HG03159 (cell line): ENCODE results near the gene FNDC11.

Experiments used
- ATAC-seq: cut with Tn5 transposase; IDR thresholded peaks from one replicate; pipeline ENCODE4 v1.9.1; 2021; ENCODE audit warnings: mild to moderate bottlenecking, moderate library complexity; ENCODE audit not compliant: unreplicated experiment

The FNDC11 gene

DNA sequence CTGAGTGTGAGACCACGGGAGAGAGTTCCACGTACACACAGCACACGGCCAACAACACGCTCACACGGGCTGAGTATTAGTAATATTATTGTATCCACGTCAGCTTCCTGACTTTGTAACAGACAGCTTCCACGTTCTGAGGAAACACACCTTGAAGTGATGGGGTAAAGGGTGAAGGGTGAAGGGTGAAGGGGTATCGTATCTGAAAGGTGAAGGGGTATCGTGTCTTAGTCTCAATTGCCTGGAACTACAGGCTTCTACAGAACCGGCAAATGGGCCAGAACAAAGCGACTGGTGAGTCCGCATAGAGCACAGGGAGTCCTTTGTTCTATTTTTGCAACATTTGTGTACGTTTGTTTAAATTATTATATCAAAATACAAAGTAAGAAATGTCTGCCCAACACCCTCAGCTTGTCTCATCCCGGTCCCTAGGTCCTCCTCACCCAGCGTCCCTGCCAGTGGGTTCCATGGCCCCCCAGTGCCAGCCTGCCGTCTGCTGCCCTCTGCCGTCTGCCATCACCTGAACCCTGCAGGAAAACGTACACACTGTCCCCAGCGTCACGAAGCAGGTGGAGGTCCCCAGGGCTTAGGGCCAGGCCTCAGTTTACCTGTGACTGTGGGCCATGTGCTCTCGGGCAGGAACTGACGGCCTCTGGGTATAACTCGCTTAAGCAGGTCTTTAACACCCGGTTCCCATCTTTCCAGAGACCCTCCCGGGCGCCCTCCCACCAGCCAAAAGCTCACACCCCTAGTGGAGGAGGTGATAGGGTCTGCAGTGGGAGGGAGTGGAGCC lies 24.5 kb downstream of the FNDC11 start:
- ATAC-seq: no peak

DNA sequence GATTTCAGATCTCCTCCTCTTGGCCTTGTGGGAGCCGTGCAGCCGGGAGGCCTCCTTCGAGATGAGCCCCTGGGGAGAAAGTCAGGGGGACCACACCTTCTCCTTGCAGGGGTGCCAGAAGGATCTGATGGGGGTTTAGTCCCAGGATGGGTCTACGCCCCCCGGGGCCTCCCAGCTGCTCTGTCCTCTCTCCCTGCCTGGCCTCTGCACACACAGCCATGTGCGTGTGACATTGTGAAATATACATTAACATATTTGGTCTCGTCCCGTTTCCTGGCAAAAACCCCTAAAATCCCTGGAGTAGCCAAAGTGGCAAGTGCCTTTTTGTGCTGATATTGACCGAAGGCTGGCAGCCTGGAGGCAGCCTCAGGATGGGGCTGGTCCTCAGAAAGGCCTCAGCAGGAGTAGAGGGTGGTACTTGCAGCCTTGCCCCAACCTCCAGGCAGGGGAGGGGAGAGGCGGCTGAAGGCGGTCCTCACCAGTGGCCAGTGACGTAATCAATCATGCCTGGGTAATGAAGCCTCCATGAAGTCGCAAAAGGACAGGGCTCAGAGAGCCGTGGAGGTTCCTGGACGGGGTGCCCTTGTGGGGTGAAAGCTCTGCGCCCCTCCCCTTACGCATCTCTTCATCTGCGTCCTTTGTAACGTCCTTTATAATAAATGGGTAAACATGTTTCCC lies 25.2 kb downstream of the FNDC11 start:
- no peak for ATAC-seq

DNA sequence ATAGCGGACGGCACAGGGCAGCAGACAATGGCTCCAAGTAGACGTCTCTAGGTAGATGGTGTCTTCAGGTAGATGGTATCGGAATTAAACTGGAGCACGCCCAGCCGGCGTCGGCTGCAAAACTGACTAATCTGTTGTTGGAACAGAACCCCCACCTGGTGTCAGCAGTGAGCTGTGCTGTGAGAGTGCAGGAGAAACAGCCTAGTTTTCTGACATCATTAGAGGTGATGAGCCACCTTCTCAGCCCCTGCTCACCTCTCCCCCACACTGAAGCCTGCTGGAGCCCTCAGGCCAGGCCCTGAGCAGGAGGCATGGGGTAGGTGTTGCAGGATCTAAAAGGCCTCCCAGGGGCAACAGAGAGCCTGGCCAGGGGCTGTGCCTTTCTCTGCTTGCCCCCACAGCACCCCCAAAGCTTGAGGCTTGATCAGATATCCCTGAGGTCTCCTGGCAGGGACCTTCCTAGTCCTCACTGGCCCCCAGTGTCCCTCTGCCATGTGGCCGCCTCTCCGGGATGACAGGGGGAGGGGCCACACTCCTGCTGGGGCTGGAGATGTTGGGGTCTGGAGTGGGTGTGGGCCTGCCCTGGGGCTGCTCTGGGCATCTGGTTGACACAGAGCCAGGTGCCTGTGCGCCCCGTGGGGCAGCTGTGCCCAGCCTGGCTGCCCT lies 27.0 kb downstream of the FNDC11 start:
- ATAC-seq: no peak

DNA sequence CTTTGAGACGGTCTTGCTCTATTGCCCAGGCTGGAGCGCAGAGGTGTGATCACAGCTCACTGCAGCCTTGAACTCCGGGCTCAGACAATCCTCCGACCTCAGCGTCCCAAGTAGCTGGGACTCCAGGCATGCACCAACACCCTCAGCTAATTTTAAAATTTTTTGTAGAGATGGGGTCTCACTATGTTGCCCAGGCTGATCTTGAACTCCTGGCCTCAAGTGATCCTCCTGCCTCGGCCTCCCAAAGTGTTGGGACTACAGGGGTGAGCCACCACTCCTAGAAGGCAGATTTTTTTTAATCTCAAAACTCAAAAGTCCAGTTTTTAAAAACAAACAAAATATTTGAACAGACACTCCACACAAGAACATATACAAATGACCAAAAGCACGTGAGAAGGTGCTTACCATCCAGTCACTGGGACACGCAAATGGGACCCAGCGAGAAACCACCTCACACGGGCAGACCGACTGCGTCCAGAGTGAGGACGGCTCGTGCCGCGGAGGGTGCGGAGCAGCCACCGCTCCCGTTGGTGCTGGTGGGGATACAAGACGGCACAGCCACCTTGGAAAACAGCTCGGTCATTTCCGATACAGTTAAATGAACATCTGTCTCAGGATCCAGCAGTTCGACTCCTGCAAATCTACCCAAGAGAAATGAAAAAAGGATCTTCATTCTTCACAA lies 28.6 kb downstream of the FNDC11 start:
- no peak for ATAC-seq

DNA sequence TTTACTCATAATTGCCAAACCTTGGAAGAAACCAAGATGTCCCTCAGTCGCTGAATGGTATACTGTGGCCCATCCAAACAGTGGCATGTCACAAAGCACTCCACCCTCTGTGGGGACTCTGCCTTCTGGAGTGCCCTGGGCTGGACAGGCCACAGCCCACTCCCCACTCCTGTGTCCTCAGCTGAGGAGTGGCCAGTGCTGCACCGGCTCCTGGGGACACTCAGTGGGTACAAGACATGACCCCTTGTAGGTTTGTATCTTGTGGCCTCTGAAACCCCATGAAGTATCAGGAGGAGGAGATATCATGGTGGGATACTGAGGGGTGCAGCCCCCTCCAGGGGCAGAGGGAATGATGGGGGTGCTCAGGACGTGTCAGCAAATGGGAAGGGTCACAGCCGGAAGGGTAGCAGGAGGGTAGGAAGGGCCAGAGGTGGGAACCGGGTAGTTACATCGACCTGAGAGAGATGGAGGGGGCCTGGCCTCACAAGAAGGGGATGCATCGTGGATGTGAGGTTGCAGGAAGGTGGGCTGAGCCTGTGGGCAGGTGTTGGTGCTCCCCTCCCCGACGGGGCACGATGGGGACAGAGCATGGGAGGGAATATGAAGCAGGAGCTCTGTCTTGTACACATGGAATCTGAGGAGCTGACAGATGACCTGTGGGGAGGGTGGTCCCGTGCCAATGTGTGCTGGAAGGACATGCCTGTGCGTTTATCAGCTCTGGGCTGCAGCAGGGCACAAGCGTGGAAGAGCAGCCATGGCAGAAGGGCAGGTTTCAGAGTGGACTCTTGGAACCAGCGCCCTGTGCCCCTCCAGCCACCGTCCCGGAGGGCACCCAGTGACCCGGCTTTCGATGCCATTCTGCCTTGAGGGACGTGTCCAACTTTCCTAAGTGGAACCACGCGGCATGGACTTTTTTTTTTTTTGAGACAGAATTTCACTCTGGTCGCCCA lies 31.9 kb downstream of the FNDC11 start:
- ATAC-seq: no peak

DNA sequence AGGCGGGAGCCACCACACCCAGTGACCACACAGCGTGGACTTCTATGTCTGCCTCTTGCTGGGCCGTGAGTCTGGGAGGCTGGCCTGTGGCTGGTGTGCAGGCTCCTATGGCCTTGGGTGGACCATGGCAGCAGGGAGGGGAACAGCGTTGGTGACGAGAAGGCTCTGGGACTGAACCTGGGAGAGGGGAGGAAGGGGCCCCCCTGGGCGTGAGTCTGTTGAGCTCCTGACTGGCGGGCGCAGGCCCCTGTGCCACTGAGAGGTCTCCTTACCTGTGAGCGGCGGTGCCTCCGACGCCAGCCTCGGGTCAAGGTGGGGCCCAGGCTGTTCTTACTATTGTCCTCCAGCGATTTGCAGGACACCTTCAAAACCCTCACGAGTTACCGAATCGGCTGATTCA lies 32.8 kb downstream of the FNDC11 start:
- ATAC-seq: no peak

DNA sequence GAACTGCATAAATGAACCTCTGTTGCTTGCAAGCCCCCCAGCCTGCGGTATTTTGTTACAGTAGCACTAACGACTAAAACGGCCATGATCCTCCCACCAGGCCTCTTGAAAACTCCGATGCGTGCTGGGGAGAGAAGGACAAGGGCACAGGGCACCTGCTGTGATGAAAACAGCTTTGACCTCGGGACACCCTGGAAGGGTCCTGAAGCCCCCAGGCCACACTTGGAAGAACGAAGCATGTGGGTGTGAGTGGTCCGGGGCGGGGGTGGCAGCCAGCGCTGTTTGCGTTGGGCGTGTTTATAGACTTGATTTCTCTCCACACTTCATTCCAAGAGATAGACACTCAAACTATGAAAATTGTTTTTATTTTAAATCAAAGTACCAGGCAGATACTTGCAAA lies 33.3 kb downstream of the FNDC11 start:
- ATAC-seq: no peak

DNA sequence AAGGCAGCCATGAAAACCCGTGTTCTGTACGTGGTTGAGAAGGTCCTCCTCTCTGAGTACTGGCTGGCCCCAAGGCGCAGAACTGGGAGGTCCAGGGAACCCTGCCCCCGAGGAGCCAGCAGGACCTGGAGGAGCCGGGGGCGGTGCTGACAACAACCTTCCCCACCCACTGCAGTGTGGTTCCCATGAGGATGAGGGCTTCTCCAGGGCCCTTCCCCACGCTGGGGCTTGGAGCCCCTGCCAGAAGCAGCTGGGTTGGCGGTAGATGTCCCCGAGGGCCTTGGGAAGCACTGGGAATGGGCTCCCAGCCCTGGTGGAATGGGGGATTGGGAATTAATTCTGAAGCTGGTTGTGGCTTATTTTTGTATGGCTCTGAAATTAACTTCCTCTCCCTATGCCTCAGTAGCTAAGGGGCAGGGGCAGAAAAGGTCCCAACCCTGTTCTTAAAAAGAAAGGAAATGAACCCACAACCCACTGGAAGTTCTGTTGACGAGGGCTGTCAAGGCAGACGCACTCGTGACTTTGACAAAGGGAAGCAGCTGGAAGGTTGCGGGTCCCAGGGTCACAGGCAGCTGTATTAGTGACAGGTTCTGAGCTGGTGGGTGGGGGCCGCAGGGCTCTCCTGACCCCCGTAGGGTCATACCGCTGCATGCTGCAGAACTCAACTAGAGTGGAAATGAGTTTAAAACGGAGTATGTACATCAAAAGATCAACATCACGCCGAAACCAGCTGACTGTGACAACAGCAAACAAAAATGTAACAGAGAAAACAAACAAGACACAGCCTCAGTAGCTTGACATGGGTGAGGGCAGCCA lies 34.0 kb downstream of the FNDC11 start:
- no peak for ATAC-seq

DNA sequence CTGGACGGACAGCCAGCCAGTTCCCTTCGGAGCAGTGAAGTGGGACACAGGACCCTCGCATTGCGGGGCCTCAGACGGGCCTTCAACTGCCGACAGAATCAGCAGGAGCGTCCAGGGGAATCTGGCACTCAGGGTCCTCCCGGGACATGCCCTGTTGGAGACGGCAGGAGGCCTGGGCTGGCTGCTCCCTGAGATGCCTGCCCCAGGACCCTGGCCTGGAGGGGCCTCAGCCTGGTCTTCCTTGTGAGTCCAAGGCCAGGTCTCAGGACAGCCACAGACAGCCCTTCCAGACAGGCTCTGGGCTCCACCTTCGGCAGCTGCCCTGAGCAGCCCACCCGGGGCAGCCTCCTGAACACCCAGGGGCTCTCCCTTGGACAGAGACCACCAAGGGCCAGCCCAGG lies 34.7 kb downstream of the FNDC11 start:
- ATAC-seq: no peak

DNA sequence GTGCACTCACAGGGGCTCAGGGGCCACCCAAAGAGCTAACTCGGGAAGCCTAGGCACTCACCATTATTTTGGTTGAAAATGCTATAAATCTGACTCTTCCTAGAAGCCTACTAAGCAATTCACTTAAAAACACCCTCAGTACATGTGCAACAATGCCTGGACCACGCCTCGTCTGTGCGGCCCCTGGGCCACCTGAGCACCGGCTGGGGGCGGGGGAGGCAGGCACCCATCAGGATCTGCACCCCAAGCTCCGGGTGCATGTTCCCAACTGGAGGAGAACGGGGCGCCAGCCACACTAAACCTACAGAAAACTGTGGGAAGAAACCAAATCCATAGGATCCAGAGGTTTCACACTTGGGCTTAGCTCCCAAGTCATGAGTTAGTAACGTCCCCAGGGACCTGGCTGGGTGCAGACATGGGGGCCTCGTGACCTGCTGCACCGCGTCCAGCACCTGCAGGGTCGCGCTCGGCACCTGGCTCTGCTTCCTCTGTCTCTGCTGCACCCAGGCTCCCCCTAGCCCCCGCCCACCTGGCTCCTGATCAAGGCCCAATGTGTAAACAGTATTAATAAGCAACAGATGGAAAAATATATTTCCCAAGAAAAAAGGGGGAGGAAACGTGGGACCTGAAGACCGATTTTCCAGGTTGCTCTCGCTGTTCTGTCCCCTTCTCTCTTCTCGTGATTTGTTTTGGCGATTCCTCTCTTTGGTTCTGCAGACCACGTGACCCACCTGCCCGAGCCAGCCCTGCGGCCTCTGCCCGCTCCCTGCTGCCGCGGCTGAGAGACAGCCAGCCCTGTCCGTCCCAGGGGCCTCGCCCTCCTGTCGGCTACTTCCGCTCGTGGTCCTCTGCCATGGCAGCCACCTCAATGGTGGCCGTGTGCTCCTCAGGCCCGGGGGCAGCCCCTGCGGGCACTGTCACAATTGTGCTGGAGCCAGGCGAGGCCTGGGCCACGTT lies 35.6 kb downstream of the FNDC11 start:
- ATAC-seq: no peak

DNA sequence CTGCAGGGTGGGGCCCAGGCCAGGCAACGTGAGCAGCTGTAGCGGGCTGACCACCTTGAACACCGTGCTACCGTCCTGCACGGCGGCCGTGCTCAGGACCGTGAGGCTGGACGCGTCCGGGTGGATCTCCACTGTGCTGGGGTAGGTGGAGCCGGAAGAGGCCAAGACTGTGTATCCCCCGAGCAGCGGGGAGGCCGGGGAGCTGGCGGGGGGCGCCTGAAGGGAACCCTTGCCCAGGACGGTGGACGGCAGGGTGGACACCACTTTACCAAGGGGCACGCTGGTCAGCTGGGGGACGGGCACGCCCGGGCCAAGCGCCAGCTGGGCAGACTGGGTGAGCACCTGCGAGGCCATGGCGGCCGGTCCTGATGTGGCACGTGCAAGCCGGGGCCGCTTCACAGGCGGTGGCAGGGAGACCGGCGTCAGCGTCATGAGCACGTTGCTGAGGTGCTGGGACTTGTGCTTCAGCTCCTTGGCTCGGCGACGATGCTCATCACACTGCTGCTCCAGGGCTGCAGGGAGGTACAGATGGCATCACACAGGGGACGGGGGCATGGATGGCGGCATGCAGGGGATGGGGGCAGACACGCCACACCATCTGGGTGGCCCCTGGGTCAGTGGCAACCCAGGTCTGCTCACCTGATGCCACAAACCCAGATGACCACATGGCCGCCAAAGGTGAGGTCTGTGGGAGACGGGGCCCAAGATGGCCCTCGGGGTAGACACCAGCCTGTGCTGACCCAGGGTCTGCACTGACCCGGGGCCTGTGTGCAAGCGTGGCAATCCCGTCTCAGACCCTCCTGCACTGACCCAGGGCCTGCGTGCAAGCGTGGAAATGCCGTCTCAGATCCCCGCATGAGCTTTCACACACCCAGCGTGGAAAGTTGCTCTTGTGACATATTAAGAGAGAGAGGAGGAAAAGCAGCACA lies 36.5 kb downstream of the FNDC11 start:
- no peak for ATAC-seq

DNA sequence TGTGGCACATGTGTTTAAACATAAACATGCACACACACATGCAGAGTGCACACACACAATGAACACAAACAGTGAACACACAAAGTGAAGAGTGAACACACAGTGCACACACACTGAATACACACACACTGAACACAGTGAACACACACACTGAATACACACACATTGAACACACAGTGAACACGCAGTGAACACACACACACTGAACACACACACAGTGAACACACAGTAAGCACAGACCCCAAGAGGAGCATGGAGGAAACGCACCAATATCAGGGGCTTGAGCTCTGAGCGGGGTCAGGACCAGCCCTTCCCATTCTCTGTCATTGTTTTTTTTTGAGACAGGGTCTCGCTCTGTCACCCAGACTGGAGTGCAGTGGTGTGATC lies 37.2 kb downstream of the FNDC11 start:
- no peak for ATAC-seq

DNA sequence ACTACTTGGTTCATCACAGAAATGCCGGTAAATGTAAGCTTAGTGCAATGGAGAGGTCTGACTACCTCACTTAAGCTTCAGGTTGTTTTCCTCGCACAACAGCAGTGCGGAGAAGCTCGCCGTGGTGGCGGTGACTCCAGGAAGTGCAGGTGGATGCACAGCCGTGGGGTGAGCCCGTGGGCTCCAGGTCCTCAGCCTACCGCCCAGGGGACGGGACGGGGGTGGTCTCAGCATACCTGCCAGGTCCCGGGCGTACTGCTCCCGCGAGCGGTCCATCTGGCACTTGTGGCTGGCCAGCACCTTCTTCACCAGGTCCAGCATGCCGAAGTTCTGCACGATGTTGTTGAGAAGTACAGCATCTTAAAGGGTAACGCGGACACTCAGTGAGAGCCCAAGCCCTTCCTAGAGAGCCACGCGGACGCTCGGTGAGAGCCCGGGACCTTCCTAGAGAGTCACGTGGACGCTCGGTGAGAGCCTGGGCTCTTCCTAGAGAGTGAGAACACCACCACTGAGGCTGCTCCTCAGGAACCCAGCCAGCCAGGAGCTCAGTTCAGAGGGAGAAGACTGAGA lies 37.9 kb downstream of the FNDC11 start:
- ATAC-seq: no peak

DNA sequence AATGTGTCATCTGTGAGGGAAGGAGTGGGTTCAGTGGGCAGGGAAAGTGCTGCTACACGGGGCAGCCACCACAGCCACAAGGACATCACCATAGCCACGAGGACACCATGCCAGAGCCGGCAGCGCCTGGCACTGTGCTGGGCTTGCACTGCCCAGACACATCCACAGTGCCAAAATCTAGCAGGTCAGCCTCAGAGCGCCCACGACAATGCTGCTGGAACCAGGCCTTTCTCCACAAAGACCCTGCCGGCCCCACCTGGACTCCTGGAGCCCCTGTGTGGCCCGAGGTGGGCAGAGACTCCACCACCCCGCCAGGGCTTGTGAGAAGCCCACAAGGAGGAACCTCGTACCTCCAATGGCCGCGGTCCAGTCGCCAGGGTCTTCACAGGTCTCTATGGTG lies 38.7 kb downstream of the FNDC11 start:
- ATAC-seq: no peak

DNA sequence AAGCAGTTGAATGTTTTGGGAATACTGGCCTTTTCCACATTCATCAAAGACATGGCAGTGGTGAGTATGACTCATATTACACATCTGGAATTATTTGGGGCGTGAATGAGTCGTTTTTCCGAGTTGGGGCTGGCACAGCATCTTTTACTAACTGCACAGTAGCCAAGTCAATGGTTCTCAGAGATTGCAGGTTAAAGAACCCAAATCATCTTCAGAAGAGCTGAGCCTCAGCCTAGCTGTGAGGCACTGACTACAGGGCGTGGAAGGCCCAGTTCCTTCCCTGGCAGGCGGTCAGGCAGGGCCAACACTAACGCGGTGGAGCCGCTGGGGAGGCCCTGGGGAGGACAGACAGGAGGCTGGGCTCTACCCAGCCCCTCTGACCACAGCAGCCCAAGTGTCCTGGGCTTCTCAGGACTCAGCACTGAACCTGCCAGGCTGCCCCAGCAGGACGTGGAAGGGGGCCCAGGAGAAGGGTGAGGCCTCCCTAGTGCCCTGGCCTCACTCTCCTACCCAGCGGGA lies 40.1 kb downstream of the FNDC11 start:
- ATAC-seq: no peak

DNA sequence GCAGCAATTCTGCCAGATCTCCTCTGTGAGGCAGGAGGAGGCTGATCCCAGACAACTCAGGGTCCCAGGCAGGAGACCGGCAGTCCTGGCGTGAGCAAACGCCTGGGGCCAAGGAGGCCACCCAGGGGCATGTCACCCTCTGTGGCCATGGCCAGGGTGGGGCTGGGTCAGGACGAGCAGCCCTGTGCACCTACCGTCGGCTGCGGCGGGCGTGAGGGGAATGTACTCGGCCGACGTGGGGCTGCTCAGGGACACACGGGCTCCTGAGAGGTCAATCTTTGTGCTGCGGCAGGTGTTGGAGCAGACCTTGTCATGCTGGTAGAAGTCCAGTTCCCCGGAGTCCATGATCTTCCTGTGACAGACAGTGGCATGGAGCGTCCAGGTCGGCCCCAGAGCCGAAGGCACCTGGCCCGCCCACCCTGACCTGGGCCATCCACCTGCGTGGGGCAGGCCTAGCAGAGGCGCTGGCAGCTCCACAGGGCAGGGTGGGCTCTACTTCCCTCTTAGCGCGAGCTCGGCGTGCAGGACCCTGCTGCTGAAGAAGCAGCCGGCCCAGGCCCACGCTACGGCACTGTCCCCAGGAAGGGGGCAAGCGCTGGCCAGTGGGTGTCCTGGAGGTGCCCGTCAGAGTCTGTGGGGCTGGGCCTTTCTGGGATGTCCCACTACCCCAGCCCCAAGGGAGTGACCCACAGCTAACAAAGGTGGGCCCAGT lies 41.6 kb downstream of the FNDC11 start:
- no peak for ATAC-seq
